ENCODE data around the gene ECT2L. TPM values are rescaled to one million over a fixed set of nuclear protein-coding genes. Genes with fewer than 3 reads are reported as not detected.
A peak's percentile ranks its signal among the peaks of the same experiment; 100 is the strongest.

ECT2L gene
- total and polyA plus RNA-seq, 2 of the 4 experiments (the other 2 are of a cell fraction), result not detected

GRCh38 chr6:138817799-138818198 lies 21.9 kb downstream of the ECT2L start:
- H4K8ac ChIP-seq (ENCODE audit: low read depth in 2 of 2, low read length in 2 of 2), result 0 out of 4 replicates have a peak overlapping the region, but pooled peaks of 1 of the 2 experiments have one; percentile 13
- no peak overlapping the region for H3K9ac ChIP-seq (ENCODE audit: low read depth, low read length)
- dilution Hi-C loops (cut with HindIII; ENCODE audit: low sequenced_read_pairs, unreplicated experiment) (no loop called here), intact Hi-C loops (cut with micrococcal nuclease) (no loop called here), in situ Hi-C loops (cut with MboI; ENCODE audit: low sequenced_read_pairs) (loop anchor here (5.0 kb wide), 2 partner anchors 170 to 550 kb away; partner anchors contain the start of gene REPS1)
- no peak overlapping the region for H2BK5ac ChIP-seq (ENCODE audit: low read depth, low read length, poor library complexity, severe bottlenecking)
- H2AK9ac ChIP-seq (replicated peaks; ENCODE audit: low read depth, low read length, poor library complexity), result peak overlapping the region; percentile 31
- no peaks in the 10 kb centered on the region for H3K9me3 ChIP-seq (ENCODE audit: control insufficient read depth, insufficient read depth, low read length)
- ATAC-seq (ENCODE audit: low read depth) (peak; percentile 26; the same call in 1 of the 2 replicates), DNase-seq (peak; percentile 81)
- 38% methylated on average over 1 of the region's 4 CpGs; no CpG with 5 or more reads in 1 of the 2 experiments for WGBS, 2 experiments (ENCODE audit: extremely low coverage in 2 of 2, insufficient read length in 1 of 2)
- peaks cover 8% of the 10 kb centered on the region; the same call in 1 of the 2 replicates for H3K9me1 ChIP-seq (ENCODE audit: insufficient read depth, low read length)
- H3K4ac ChIP-seq (ENCODE audit: low read depth, low read length), result no peak overlapping the region
- H2AFZ ChIP-seq (replicated peaks; ENCODE audit: low read length, poor library complexity), result peak overlapping the region; percentile 80
- H3K4me3 ChIP-seq (ENCODE audit: insufficient read depth, low read depth, low read length), result no peak overlapping the region
- no peak overlapping the region for H3K27ac ChIP-seq (ENCODE audit: insufficient read depth, low read length)
- H2BK120ac ChIP-seq (ENCODE audit: low read depth, low read length), result no peak overlapping the region; the same call in 1 of the 2 replicates
- no peak overlapping the region for H3K4me2 ChIP-seq (ENCODE audit: low read depth, low read length)
- ChIA-PET POLR2A (ENCODE audit: unreplicated experiment) (no interaction called here), CTCF (interaction anchor here (1.1 kb wide), 1 partner anchor 401 kb away, joined by 3 read pairs; no protein-coding TSS in a partner anchor)
- H4K5ac ChIP-seq (ENCODE audit: low read depth, low read length), result no peak overlapping the region
- no peaks in the 10 kb centered on the region for H4K20me1 ChIP-seq (ENCODE audit: insufficient read depth, low read length)
- H3K79me1 ChIP-seq (ENCODE audit: low read depth in 1 of 2, low read length in 2 of 2), result no peaks in the 10 kb centered on the region
- no peaks in the 10 kb centered on the region for H3K27me3 ChIP-seq (ENCODE audit: control insufficient read depth, insufficient read depth, low read length)
- no peak overlapping the region for H2AK5ac ChIP-seq (ENCODE audit: low read depth, low read length)
- H4K91ac ChIP-seq (ENCODE audit: insufficient read depth, low read depth, low read length), result no peak overlapping the region
- no TSS peak for BruUV-seq (replicated peaks)
- no peak overlapping the region for H3K18ac ChIP-seq (ENCODE audit: low read depth, low read length)
- H2BK15ac ChIP-seq (ENCODE audit: low read depth, low read length), result no peak overlapping the region
- no peak overlapping the region for H3K14ac ChIP-seq (replicated peaks; ENCODE audit: low read depth, low read length)
- TF ChIP-seq ELK1 (IDR thresholded peaks at IDR 0.05; ENCODE audit: borderline replicate concordance, low read depth, low read length), result no peak
- TF ChIP-seq, protein P1, sequence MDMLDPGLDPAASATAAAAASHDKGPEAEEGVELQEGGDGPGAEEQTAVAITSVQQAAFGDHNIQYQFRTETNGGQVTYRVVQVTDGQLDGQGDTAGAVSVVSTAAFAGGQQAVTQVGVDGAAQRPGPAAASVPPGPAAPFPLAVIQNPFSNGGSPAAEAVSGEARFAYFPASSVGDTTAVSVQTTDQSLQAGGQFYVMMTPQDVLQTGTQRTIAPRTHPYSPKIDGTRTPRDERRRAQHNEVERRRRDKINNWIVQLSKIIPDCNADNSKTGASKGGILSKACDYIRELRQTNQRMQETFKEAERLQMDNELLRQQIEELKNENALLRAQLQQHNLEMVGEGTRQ (IDR thresholded peaks at IDR 0.05; ENCODE audit: low read depth, low read length), result peak; percentile 26; the same call in 1 of the 2 replicates
- no peak for TF ChIP-seq CEBPB (IDR thresholded peaks at IDR 0.05; ENCODE audit: low read depth, low read length)
- TF ChIP-seq BHLHE40 (IDR thresholded peaks at IDR 0.05; ENCODE audit: low read depth, low read length), result peak; percentile 45; the same call in 1 of the 2 replicates
- H2BK20ac ChIP-seq (ENCODE audit: low read depth, low read length), result no peak overlapping the region; the same call in 1 of the 2 replicates
- peaks cover 4% of the 10 kb centered on the region for H3K4me1 ChIP-seq (ENCODE audit: control insufficient read depth, insufficient read depth, low read length)
- no peaks in the 10 kb centered on the region for H3K36me3 ChIP-seq (ENCODE audit: control insufficient read depth, insufficient read depth, low read length)
- H3K23ac ChIP-seq (ENCODE audit: low read depth, low read length), result no peak overlapping the region
- no peak overlapping the region for H3K56ac ChIP-seq (ENCODE audit: extremely low read depth, insufficient read depth, low read length)
